DMS153 treated with DMSO at 0.1 percent for 48 hours (cell line): ENCODE results near the gene SDK1.
A peak's percentile ranks its signal among the peaks of the same experiment; 100 is the strongest.

Experiments used
- DNase-seq: peaks from one replicate; lab custom pipeline; 2025; ENCODE audit not compliant: unreplicated experiment; lab: John Stamatoyannopoulos, UW

SDK1 gene

GRCh38 chr7:4006687-4007086, 705.6 kb downstream of the SDK1 start:
- peak; percentile 98 for DNase-seq

DNA sequence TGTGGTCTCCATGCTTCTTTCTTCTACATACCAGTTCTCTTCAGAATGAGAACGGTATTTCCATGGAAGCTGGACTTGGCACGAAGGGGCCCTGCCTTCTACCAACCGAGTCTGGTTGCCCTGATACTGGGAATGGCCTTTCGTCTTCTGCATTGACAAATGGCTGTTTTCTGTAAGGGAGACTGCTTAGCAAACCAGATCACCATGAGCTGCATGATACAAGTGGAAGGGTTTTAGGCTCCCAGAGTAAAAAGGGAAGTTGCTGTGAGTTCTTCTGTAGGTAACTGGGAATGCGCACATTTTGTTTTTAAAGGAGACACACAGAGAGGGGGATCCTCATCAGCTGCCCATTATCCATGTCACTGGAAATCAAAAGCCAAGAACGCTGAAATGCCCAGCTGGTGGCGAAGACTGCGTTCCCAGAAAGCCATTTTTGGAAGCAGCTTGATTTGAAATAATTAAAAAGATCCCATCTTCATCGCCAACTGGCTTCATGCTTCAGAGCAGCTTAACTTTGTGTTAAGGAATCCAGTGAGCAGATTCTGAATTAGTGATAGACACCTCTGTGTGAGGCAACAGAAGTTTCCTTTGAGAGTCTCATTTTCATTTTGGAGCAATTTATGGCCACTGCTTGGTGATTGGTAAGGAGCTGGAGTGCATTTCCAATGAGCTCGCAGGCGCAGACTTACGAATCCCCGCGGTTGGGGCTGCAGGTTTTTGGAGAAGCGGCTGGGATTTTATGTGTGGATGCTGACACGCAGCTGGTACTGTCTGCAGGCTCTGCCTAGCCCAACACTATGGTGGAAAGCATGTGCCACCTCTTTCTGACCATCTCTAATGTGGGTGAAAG, 708.4 kb downstream of the SDK1 start:
- no peak for DNase-seq

DNA sequence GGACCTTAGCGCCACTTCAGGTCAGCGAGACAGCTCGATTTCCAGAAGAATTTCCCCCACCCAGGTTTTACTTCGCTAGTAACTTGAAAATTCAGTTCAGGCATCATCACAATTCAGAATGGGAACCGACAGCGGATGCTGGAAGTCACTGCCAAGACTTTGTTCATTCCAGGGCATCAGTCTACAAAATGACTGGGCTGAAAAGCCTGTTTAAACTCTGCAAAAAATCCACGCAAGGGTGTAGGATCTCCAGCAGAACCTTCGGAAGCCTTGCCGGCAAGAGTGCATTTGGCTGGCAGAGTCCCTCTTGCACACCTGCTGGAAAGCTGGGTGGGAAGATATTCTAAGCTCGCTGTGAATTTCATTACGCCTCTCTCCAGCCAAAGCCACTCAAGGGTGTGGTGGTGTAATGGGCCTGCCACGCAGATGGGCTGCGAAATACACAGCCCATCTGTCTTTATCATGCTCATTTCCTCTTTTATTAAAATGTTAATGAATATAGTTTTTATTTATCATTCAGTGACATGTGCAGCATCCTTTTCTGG, 709.1 kb downstream of the SDK1 start:
- DNase-seq = no peak

- no peak for DNase-seq
Observed at GRCh38 chr7:4010923-4011656, 710.0 kb downstream of the SDK1 start.

- no peak for DNase-seq
Observed at GRCh38 chr7:4013793-4014192, 712.7 kb downstream of the SDK1 start.

GRCh38 chr7:4014346-4015050, 713.4 kb downstream of the SDK1 start:
- peak; percentile 86 for DNase-seq

GRCh38 chr7:4015371-4015770, 714.3 kb downstream of the SDK1 start:
- peak; percentile 48 for DNase-seq

- DNase-seq = no peak
Observed at GRCh38 chr7:4015996-4016395, 714.9 kb downstream of the SDK1 start.

- no peak for DNase-seq
Observed at GRCh38 chr7:4017081-4017480, 716.0 kb downstream of the SDK1 start.

DNA sequence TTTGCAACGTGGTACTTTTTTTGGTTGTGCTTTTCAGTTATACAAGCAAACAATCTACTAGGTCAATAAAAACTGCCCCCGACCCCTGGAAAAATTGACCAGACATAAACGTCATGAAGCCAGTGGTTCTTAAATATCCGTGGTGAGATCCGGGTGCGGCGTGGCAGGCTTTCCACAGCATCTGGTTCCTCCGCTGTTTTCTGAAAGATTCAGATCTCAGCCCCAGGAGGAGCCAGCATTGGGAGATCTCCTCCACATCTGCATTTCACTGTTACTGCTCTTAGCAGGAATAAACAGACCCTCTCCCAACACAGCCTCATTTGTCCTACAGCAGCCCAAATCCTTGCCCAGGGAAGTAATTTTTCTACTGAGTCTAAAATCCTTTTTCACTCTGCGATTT, 716.7 kb downstream of the SDK1 start:
- no peak for DNase-seq

- DNase-seq = no peak
Observed at GRCh38 chr7:4018601-4019316, 717.7 kb downstream of the SDK1 start.

GRCh38 chr7:4020086-4020485, 719.0 kb downstream of the SDK1 start:
- DNase-seq = no peak

- no peak for DNase-seq
Observed at GRCh38 chr7:4021413-4021812, 720.4 kb downstream of the SDK1 start.

- DNase-seq = no peak
Observed at GRCh38 chr7:4022265-4022664, 721.2 kb downstream of the SDK1 start.

DNA sequence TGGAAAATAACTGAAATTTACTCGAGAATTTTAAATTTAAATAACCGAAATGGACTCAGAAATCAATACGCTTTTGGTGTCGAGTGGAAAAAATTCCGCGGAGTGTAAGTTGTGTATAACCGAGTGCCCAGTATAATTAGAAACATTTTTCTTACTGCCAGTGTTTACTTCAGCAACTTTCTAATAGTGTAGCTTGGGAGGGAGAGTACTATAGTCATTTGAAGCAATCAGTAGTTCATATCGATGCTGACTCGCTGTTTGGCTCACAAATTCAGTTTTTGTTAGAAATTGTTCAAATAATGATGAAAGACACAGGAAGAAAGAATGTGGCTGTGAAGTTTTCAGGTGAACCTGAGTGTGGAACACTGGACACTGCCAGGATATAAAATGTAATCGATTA, 722.5 kb downstream of the SDK1 start:
- no peak for DNase-seq

GRCh38 chr7:4024133-4024532, 723.1 kb downstream of the SDK1 start:
- DNase-seq = no peak

GRCh38 chr7:4024806-4025205, 723.8 kb downstream of the SDK1 start:
- DNase-seq = no peak

DNA sequence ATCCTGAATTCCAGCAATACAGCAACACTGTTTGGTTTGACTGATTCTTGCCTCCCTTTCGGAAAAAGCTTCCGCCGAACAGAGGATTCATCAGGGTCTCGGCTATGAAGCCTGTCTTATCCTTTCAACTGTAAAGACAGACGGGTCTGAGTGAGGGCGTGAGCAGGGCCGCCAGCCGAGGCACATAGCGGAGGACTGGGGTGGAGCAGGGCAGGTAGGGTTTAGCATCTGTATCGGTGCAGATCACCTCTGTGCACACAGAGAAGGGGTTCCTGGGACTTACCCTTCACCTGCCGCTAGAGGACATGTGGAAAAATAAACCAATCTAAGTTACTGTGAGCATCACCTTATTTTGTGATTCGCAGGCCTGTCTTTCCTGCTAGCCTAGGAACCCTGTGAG, 724.2 kb downstream of the SDK1 start:
- no peak for DNase-seq

GRCh38 chr7:4025694-4026615, 724.9 kb downstream of the SDK1 start:
- DNase-seq = no peak
